SK-N-SH treated with all-trans-retinoic acid at 6 μM for 48 hours (cell line): ENCODE results near the gene RUFY4.

ENCODE experiments used
- ARNTL ChIP-seq: fragments of 450-650 bp; formaldehyde crosslinking; IDR thresholded peaks from 2 replicates; pipeline ENCODE4 v1.5.0; 2020; ENCODE audit warnings: low read depth, mild to moderate bottlenecking, moderate library complexity, borderline replicate concordance
- CREB5 ChIP-seq: fragments of 250-450 bp; sonication (Bioruptor Pico); IDR thresholded peaks from 2 replicates; pipeline ENCODE4 v1.5.1; 2020; ENCODE audit warnings: low read depth, mild to moderate bottlenecking, moderate library complexity
- CSRNP3 ChIP-seq: fragments of 250-450 bp; sonication (Bioruptor Pico); IDR thresholded peaks from 2 replicates; pipeline ENCODE4 v1.5.1; 2021; ENCODE audit warnings: mild to moderate bottlenecking, moderate library complexity
- GLIS3 ChIP-seq: fragments of 250-450 bp; sonication (Bioruptor Pico); IDR thresholded peaks from 2 replicates; pipeline ENCODE4 v1.5.0; 2020; ENCODE audit warnings: mild to moderate bottlenecking, moderate library complexity
- OSR1 ChIP-seq: fragments of 250-450 bp; sonication (Bioruptor Pico); IDR thresholded peaks from 2 replicates; pipeline ENCODE4 v1.8.0; 2022; ENCODE audit warnings: moderate library complexity, mild to moderate bottlenecking, inconsistent platforms
- PATZ1 ChIP-seq: fragments of 250-450 bp; sonication (Bioruptor Pico); IDR thresholded peaks from 2 replicates; pipeline ENCODE4 v1.8.0; 2020; ENCODE audit warnings: mild to moderate bottlenecking, moderate library complexity, borderline replicate concordance
- POU6F1 ChIP-seq: fragments of 250-450 bp; sonication (Bioruptor Pico); IDR thresholded peaks from 2 replicates; pipeline ENCODE4 v1.8.0; 2021; ENCODE audit warnings: low read depth, mild to moderate bottlenecking, moderate library complexity, borderline replicate concordance
- RARB ChIP-seq: fragments of 250-450 bp; sonication (Bioruptor Pico); IDR thresholded peaks from 2 replicates; pipeline ENCODE4 v1.8.0; 2021; ENCODE audit warnings: mild to moderate bottlenecking, moderate library complexity
- SNAI2 ChIP-seq: fragments of 250-450 bp; sonication (Bioruptor Pico); IDR thresholded peaks from 2 replicates; pipeline ENCODE4 v1.5.0; 2020; ENCODE audit warnings: mild to moderate bottlenecking, moderate library complexity
- ZFP3 ChIP-seq: fragments of 250-450 bp; sonication (Bioruptor Pico); IDR thresholded peaks from 2 replicates; pipeline ENCODE4 v1.5.0; 2020; ENCODE audit warnings: mild to moderate bottlenecking, moderate library complexity
- ZFP30 ChIP-seq: fragments of 450-650 bp; formaldehyde crosslinking; IDR thresholded peaks from 2 replicates; pipeline ENCODE4 v1.5.0; 2022; ENCODE audit warnings: mild to moderate bottlenecking, moderate library complexity
- ZNF565 ChIP-seq: fragments of 450-650 bp; formaldehyde crosslinking; conservative IDR thresholded peaks from 2 replicates; pipeline ENCODE4 v1.5.0; 2020; ENCODE audit warnings: low read depth, mild to moderate bottlenecking, moderate library complexity
- ZNF70 ChIP-seq: fragments of 450-650 bp; formaldehyde crosslinking; IDR thresholded peaks from 2 replicates; pipeline ENCODE4 v1.5.0; 2020; ENCODE audit warnings: mild to moderate bottlenecking, moderate library complexity

GRCh38 chr2:218138047-218138446 lies 69.0 kb downstream of the RUFY4 start:
- no peak for TF ChIP-seq ZNF565 (CRISPR knock-in tag)
- TF ChIP-seq SNAI2 (CRISPR knock-in tag) = no peak
- TF ChIP-seq ARNTL (CRISPR knock-in tag) = no peak
- no peak for TF ChIP-seq RARB (CRISPR knock-in tag)
- TF ChIP-seq CSRNP3 (CRISPR knock-in tag) = no peak
- TF ChIP-seq POU6F1 (CRISPR knock-in tag) = no peak
- no peak for TF ChIP-seq OSR1 (CRISPR knock-in tag)
- no peak for TF ChIP-seq PATZ1 (CRISPR knock-in tag)
- no peak for TF ChIP-seq ZNF70 (CRISPR knock-in tag)
- no peak for TF ChIP-seq GLIS3 (CRISPR knock-in tag)
- no peak for TF ChIP-seq ZFP3 (CRISPR knock-in tag)
- TF ChIP-seq ZFP30 = no peak
- no peak for TF ChIP-seq CREB5 (CRISPR knock-in tag)
